IMR-90 (cell line): ENCODE measurements around the gene TLCD1. TPM values are rescaled to one million over a fixed set of nuclear protein-coding genes. Genes with fewer than 3 reads are reported as not detected.

Experiments
- ATAC-seq: fragments of 200-7000 bp; cut with Tn5 transposase; 2 replicates; pipeline ENCODE4 v1.9.1; 2020; ENCODE audit warnings: low read depth, mild to moderate bottlenecking, moderate library complexity
- BruUV-seq: library from RNA; stranded (reverse); fragments of 400-500 nt; replicated peaks from 2 replicates; lab custom pipeline; 2021; lab: Mats Ljungman, UMichigan
- CTCF ChIA-PET: fragments of 300-600 bp; formaldehyde crosslinking; extraction: SDS; loops from one replicate; lab custom pipeline; 2021; ENCODE audit warnings: antibody characterized with exemption; lab: Yijun Ruan, JAX
- POLR2A ChIA-PET: fragments of 300-600 bp; sonication (Branson Sonifier 250); formaldehyde crosslinking; loops from one replicate; lab custom pipeline; 2022; ENCODE audit warnings: antibody characterized with exemption; ENCODE audit not compliant: unreplicated experiment; lab: Charles Lee
- DNase-seq: peaks from one replicate; pipeline ENCODE4 v3.0.0; 2013
- H2AFZ ChIP-seq: replicated peaks from 2 replicates; pipeline ENCODE3; 2013; ENCODE audit warnings: low read length, mild to moderate bottlenecking; ENCODE audit not compliant: poor library complexity
- H2AK5ac ChIP-seq: 2 replicates; pipeline ENCODE4 v1.6.1; 2013; ENCODE audit warnings: low read depth, low read length, inconsistent platforms
- H2AK9ac ChIP-seq: replicated peaks from 2 replicates; pipeline ENCODE3; 2013; ENCODE audit warnings: mild to moderate bottlenecking, low read depth, low read length, moderate library complexity; ENCODE audit not compliant: poor library complexity
- H2BK120ac ChIP-seq: 2 replicates; pipeline ENCODE4 v1.6.1; 2013; ENCODE audit warnings: low read depth, low read length, inconsistent platforms
- H2BK15ac ChIP-seq: 3 replicates; pipeline ENCODE4 v1.6.1; 2013; ENCODE audit warnings: low read depth, low read length, inconsistent platforms
- H2BK20ac ChIP-seq: 2 replicates; pipeline ENCODE4 v1.6.1; 2013; ENCODE audit warnings: low read depth, mild to moderate bottlenecking, inconsistent platforms, low read length, moderate library complexity
- H2BK5ac ChIP-seq: 2 replicates; pipeline ENCODE4 v1.6.1; 2013; ENCODE audit warnings: mild to moderate bottlenecking, low read depth, low read length, inconsistent platforms; ENCODE audit not compliant: poor library complexity, severe bottlenecking
- H3K14ac ChIP-seq: replicated peaks from 2 replicates; pipeline ENCODE4 v1.6.1; 2013; ENCODE audit warnings: low read depth, low read length, inconsistent platforms
- H3K18ac ChIP-seq: 2 replicates; pipeline ENCODE4 v1.6.1; 2013; ENCODE audit warnings: low read depth, low read length, control low read depth
- H3K23ac ChIP-seq: 2 replicates; pipeline ENCODE4 v1.6.1; 2013; ENCODE audit warnings: low read depth, low read length, inconsistent platforms
- H3K27ac ChIP-seq: 2 replicates; pipeline ENCODE4 v1.5.1; 2013; ENCODE audit warnings: mild to moderate bottlenecking, control low read depth, low read length; ENCODE audit not compliant: insufficient read depth
- H3K27me3 ChIP-seq: 2 replicates; pipeline ENCODE4 v1.6.1; 2013; ENCODE audit warnings: low read length; ENCODE audit not compliant: control insufficient read depth, insufficient read depth
- H3K36me3 ChIP-seq: 2 replicates; pipeline ENCODE4 v1.6.1; 2013; ENCODE audit warnings: low read length, mixed read lengths; ENCODE audit not compliant: control insufficient read depth, insufficient read depth
- H3K4ac ChIP-seq: 2 replicates; pipeline ENCODE4 v1.6.1; 2013; ENCODE audit warnings: low read depth, low read length, inconsistent platforms
- H3K4me1 ChIP-seq: 2 replicates; pipeline ENCODE4 v1.6.1; 2013; ENCODE audit warnings: low read length, mixed read lengths; ENCODE audit not compliant: control insufficient read depth, insufficient read depth
- H3K4me2 ChIP-seq: 2 replicates; pipeline ENCODE4 v1.6.1; 2013; ENCODE audit warnings: low read depth, mild to moderate bottlenecking, control low read depth, low read length, moderate library complexity
- H3K4me3 ChIP-seq: 2 replicates; pipeline ENCODE4 v1.5.1; 2013; ENCODE audit warnings: low read depth, mild to moderate bottlenecking, control low read depth, low read length, moderate library complexity; ENCODE audit not compliant: insufficient read depth
- H3K56ac ChIP-seq: 2 replicates; pipeline ENCODE4 v1.6.1; 2013; ENCODE audit warnings: low read length, inconsistent platforms; ENCODE audit not compliant: insufficient read depth; ENCODE audit errors: extremely low read depth
- H3K79me1 ChIP-seq, 2 experiments: 2 replicates each; pipeline ENCODE4 v1.6.1; 2013; ENCODE audit warnings: low read length in 2 of 2, inconsistent platforms in 1 of 2, low read depth in 1 of 2
- H3K9ac ChIP-seq: 2 replicates; pipeline ENCODE4 v1.6.1; 2013; ENCODE audit warnings: low read depth, low read length, control low read depth
- H3K9me1 ChIP-seq: 2 replicates; pipeline ENCODE4 v1.6.1; 2013; ENCODE audit warnings: low read length, inconsistent platforms; ENCODE audit not compliant: insufficient read depth
- H3K9me3 ChIP-seq: 2 replicates; pipeline ENCODE4 v1.6.1; 2013; ENCODE audit warnings: low read length; ENCODE audit not compliant: control insufficient read depth, insufficient read depth
- H4K20me1 ChIP-seq: 2 replicates; pipeline ENCODE4 v1.6.1; 2013; ENCODE audit warnings: low read length, inconsistent platforms; ENCODE audit not compliant: insufficient read depth
- H4K5ac ChIP-seq: 2 replicates; pipeline ENCODE4 v1.6.1; 2013; ENCODE audit warnings: mild to moderate bottlenecking, low read depth, low read length, control low read depth
- H4K8ac ChIP-seq, 2 experiments: 2 replicates each; pipeline ENCODE4 v1.6.1; 2013; ENCODE audit warnings: low read depth in 2 of 2, low read length in 2 of 2, control low read depth in 1 of 2, inconsistent platforms in 1 of 2
- H4K91ac ChIP-seq: 2 replicates; pipeline ENCODE4 v1.6.1; 2013; ENCODE audit warnings: low read depth, low read length, inconsistent platforms; ENCODE audit not compliant: insufficient read depth
- CEBPB ChIP-seq: IDR thresholded peaks from 2 replicates; pipeline ENCODE4 v1.6.1; 2012; ENCODE audit warnings: low read depth, low read length, improper control_type of control experiment
- MAFK ChIP-seq: IDR thresholded peaks from 2 replicates; pipeline ENCODE4 v1.6.1; 2012; ENCODE audit warnings: low read depth, low read length, improper control_type of control experiment
- RFX5 ChIP-seq: IDR thresholded peaks from 2 replicates; pipeline ENCODE4 v1.8.0; 2012; ENCODE audit warnings: low read depth, mild to moderate bottlenecking, low read length, moderate library complexity
- SMC3 ChIP-seq: fragments of 150-350 bp; IDR thresholded peaks from 2 replicates; pipeline ENCODE4 v1.6.1; 2016; ENCODE audit warnings: low read depth, mild to moderate bottlenecking, antibody characterized with exemption, low read length, moderate library complexity
- WGBS, 2 experiments: methylation state at CpG; one replicate each; pipeline versions ENCODE4 v1.1.5 to v1.1.7; 2013; ENCODE audit warnings: missing lambda C conversion rate in 2 of 2; ENCODE audit not compliant: insufficient read length in 1 of 2; ENCODE audit errors: extremely low coverage in 2 of 2; 5-methylcytosine and 5-hydroxymethylcytosine counted together
- dilution Hi-C: fragments of 300-500 bp; cut with HindIII; formaldehyde crosslinking; loops from one replicate; pipeline ENCODE4 v1.14.3; 2018; ENCODE audit warnings: low sequenced_read_pairs; ENCODE audit not compliant: unreplicated experiment
- in situ Hi-C: fragments of 300-500 bp; cut with MboI; formaldehyde crosslinking; loops from 3 replicates; pipeline ENCODE4 v1.14.3; 2019; ENCODE audit warnings: low sequenced_read_pairs, inconsistent platforms, mixed read lengths
- intact Hi-C: fragments of 100-400 bp; cut with micrococcal nuclease; formaldehyde crosslinking; loops from 2 replicates; pipeline ENCODE4 v1.10.0; 2022
- polyA plus RNA-seq, 3 experiments: library from polyadenylated mRNA; depleted of rRNA; stranded (reverse); fragments of >200 nt; gene quantifications; 2 replicates each; pipeline ENCODE4 v1.2.3, GENCODE V29; 2012; ENCODE audit warnings: low replicate concordance in 1 of 3
- total RNA-seq: library from RNA; depleted of rRNA; stranded (reverse); fragments of >200 nt; gene quantifications from 2 replicates; pipeline ENCODE4 v1.2.3, GENCODE V29; 2012
- TF ChIP-seq, protein P1 (sequence below): conservative IDR thresholded peaks from 2 replicates; pipeline ENCODE4 v1.5.1; 2012; ENCODE audit warnings: mild to moderate bottlenecking, low read depth, low read length, improper control_type of control experiment

The TLCD1 gene
- total and polyA plus RNA-seq, 2 of the 4 experiments (the other 2 are of a cell fraction), result 3.6 to 9.3 TPM

DNA sequence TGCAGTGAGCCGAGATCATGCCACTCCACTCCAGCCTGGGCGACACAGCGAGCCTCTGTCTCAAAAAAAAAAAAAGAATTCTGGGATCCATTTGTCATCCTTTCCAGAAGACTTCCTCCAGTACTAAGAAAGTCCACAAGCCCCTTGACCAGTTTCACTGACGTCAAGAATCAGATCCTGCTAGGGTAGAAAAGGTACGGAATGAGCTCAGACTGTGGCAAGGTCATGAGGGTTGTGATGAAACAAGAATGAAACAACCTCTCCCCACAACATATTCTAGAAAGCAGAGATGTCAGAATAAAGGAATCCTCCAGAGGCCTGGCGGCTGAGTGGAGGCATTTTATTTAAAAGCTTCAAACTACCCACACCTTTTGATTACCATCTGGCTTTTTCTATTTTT, 47.7 kb upstream of the TLCD1 start:
- no peak overlapping the region for H4K8ac ChIP-seq
- BruUV-seq, result no TSS peak
- H4K20me1 ChIP-seq, result peaks cover 23% of the 10 kb centered on the region
- H2BK120ac ChIP-seq, result no peak overlapping the region
- H3K18ac ChIP-seq, result no peak overlapping the region
- H4K5ac ChIP-seq, result no peak overlapping the region
- no peak for ATAC-seq
- no peak for DNase-seq
- ChIA-PET POLR2A (no interaction called here), CTCF (interaction anchor here (0.9 to 1.8 kb wide), 2 partner anchors 10 to 23 kb away, joined by 3 to 6 read pairs; no protein-coding TSS in a partner anchor)
- H3K9ac ChIP-seq, result no peak overlapping the region
- H2AK5ac ChIP-seq, result no peak overlapping the region
- in situ Hi-C loops (no loop called here), dilution Hi-C loops (no loop called here), intact Hi-C loops (no loop called here)
- no peak overlapping the region for H4K91ac ChIP-seq
- WGBS, 2 experiments, result no CpG with 5 or more reads among the region's 6 CpGs
- H3K4me2 ChIP-seq, result no peak overlapping the region
- H2BK15ac ChIP-seq, result no peak overlapping the region
- no peak for TF ChIP-seq RFX5
- TF ChIP-seq CEBPB, result no peak
- TF ChIP-seq, protein P1, sequence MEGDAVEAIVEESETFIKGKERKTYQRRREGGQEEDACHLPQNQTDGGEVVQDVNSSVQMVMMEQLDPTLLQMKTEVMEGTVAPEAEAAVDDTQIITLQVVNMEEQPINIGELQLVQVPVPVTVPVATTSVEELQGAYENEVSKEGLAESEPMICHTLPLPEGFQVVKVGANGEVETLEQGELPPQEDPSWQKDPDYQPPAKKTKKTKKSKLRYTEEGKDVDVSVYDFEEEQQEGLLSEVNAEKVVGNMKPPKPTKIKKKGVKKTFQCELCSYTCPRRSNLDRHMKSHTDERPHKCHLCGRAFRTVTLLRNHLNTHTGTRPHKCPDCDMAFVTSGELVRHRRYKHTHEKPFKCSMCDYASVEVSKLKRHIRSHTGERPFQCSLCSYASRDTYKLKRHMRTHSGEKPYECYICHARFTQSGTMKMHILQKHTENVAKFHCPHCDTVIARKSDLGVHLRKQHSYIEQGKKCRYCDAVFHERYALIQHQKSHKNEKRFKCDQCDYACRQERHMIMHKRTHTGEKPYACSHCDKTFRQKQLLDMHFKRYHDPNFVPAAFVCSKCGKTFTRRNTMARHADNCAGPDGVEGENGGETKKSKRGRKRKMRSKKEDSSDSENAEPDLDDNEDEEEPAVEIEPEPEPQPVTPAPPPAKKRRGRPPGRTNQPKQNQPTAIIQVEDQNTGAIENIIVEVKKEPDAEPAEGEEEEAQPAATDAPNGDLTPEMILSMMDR, result no peak
- no peak for TF ChIP-seq SMC3
- TF ChIP-seq MAFK, result no peak
- no peak overlapping the region for H3K27ac ChIP-seq
- no peak overlapping the region for H2BK20ac ChIP-seq
- no peak overlapping the region for H3K14ac ChIP-seq
- H3K23ac ChIP-seq, result no peak overlapping the region
- peaks cover 26 to 69% of the 10 kb centered on the region in 2 experiments for H3K79me1 ChIP-seq
- H3K36me3 ChIP-seq, result peaks cover 2% of the 10 kb centered on the region; the same call in 1 of the 2 replicates
- no peak overlapping the region for H2AK9ac ChIP-seq
- no peak overlapping the region for H3K4ac ChIP-seq
- no peaks in the 10 kb centered on the region for H3K9me3 ChIP-seq
- 0 out of 2 replicates have a peak, but pooled peaks cover 5% of the 10 kb centered on the region for H3K9me1 ChIP-seq
- no peak overlapping the region for H3K4me3 ChIP-seq
- no peak overlapping the region for H3K56ac ChIP-seq
- no peak overlapping the region for H2AFZ ChIP-seq
- H3K4me1 ChIP-seq, result no peaks in the 10 kb centered on the region
- H2BK5ac ChIP-seq, result no peak overlapping the region
- no peaks in the 10 kb centered on the region for H3K27me3 ChIP-seq
